Fibroblast of skin of left quadriceps (primary cell): ENCODE data around the gene VWC2.
"Not testable (repeated sequence)": the region's sequence is repeated elsewhere in the genome, so short reads cannot be mapped to it uniquely, and the experiment has no call there.

Source experiments
- DNase-seq, 2 experiments: peaks; one replicate each; pipeline ENCODE4 v3.0.0-alpha.2; 2013; ENCODE audit warnings: low read depth in 2 of 2

Gene VWC2

GRCh38 chr7:49850921-49851613 is 77.6 kb downstream of the VWC2 start:
- no peak for DNase-seq

GRCh38 chr7:49851614-49851934 is 78.1 kb downstream of the VWC2 start:
- DNase-seq, result not testable (repeated sequence)

GRCh38 chr7:49852619-49853462 is 79.4 kb downstream of the VWC2 start:
- DNase-seq, result peak; percentile 13

GRCh38 chr7:49855281-49855980 is 82.0 kb downstream of the VWC2 start:
- DNase-seq, result no peak

- no peak for DNase-seq
Measured at GRCh38 chr7:49860293-49860692, 86.9 kb downstream of the VWC2 start.

- DNase-seq, result no peak
Measured at GRCh38 chr7:49866076-49866735, 92.8 kb downstream of the VWC2 start.

- DNase-seq, result no peak
Measured at GRCh38 chr7:49866910-49867309, 93.5 kb downstream of the VWC2 start.

GRCh38 chr7:49873420-49873819 is 100.0 kb downstream of the VWC2 start:
- no peak for DNase-seq

GRCh38 chr7:49875336-49875735 is 101.9 kb downstream of the VWC2 start:
- no peak for DNase-seq

- no peak for DNase-seq
Measured at GRCh38 chr7:49876202-49876601, 102.8 kb downstream of the VWC2 start.

GRCh38 chr7:49878089-49878488 is 104.7 kb downstream of the VWC2 start:
- no peak for DNase-seq

GRCh38 chr7:49878627-49879026 is 105.2 kb downstream of the VWC2 start:
- DNase-seq, result no peak

GRCh38 chr7:49883933-49884332 is 110.5 kb downstream of the VWC2 start:
- DNase-seq, result no peak

GRCh38 chr7:49885593-49886285 is 112.3 kb downstream of the VWC2 start:
- DNase-seq, result no peak

GRCh38 chr7:49892481-49892880 is 119.0 kb downstream of the VWC2 start:
- no peak for DNase-seq

- DNase-seq, result no peak
Measured at GRCh38 chr7:49893131-49893530, 119.7 kb downstream of the VWC2 start.

GRCh38 chr7:49894543-49894942 is 121.1 kb downstream of the VWC2 start:
- no peak for DNase-seq

GRCh38 chr7:49911909-49912308 is 138.5 kb downstream of the VWC2 start:
- no peak for DNase-seq

GRCh38 chr7:49926720-49927119 is 153.3 kb downstream of the VWC2 start:
- no peak for DNase-seq

- DNase-seq, result no peak
Measured at GRCh38 chr7:49927631-49928030, 154.2 kb downstream of the VWC2 start.

- no peak for DNase-seq
Measured at GRCh38 chr7:49928787-49929186, 155.3 kb downstream of the VWC2 start.

GRCh38 chr7:49931627-49932026 is 158.2 kb downstream of the VWC2 start:
- DNase-seq, result no peak
